Activated CD4-positive, alpha-beta T cell treated with anti-CD3 and anti-CD28 coated beads for 4 hours (primary cell): ENCODE data around the gene RAP1GAP.
A peak's percentile ranks its signal among the peaks of the same experiment; 100 is the strongest.

ENCODE experiments used
- DNase-seq, 2 donors: peaks; one replicate each; pipeline ENCODE4 v3.0.0-alpha.2; 2020

Gene RAP1GAP

DNA sequence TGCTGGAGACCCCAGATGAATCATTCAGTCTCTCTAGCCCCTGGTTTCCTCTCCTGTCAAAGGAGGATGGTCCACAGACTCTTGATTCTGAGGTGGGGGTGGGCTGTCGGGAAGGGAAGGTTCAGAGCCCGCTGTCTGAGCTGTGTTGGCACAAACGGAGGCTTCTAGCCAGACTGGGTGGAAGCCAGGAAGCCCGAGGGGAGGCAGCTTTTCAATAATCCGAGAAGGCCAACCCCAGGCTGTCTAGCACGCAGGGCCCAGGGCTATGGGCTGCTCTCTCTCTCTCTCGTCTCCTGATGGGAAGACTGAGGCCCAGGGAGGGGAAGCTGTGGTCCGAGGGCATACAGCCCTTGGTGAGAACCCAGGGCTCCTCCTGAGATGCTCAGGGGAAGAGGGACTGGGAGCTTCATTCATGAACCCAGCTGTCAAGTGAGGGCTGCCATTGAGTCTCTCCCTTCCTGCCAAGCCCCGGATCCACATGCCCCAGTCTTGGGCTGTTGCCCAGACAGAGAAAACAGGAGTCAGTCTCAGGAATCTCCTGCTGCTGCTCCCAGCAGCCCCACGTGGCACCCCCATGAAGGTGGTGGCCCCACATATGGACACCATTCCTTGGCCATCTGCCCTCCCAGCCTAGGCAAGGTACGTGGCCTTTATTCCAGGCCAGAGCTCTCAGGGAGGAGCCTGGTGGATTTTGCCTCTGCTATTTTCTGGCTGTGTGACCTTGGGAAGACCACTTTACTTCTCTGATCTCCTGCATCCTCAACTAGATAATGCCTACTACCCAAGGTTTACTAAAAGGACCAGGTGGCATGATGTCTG lies 44.4 kb downstream of the RAP1GAP start:
- DNase-seq = no peak

DNA sequence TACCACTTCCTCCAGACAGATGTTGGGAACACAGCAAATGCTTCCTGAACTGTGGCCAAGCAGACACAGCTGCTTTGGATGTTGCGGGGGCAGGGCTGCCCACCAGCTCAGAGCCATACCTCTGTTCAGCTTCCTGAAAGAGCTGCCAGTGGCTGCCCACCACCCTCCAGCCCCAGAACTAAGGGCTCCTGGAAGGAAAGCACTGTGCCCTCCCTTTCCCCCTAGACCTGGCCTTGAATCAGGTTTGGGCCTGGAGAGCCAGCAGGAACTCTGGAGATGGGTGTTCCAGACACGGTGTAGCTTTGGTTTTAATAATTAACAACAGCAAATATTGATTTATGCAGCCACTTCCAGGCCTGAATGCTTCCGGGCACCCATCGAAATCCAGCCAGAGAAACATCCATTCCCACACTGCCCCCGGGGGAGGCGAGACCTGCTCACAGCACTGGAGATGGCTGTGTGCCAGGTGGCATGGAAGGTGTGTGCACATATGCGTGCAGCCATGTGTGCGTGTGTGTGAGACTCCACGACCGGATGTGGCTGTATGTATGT lies 45.7 kb downstream of the RAP1GAP start:
- no peak for DNase-seq

DNA sequence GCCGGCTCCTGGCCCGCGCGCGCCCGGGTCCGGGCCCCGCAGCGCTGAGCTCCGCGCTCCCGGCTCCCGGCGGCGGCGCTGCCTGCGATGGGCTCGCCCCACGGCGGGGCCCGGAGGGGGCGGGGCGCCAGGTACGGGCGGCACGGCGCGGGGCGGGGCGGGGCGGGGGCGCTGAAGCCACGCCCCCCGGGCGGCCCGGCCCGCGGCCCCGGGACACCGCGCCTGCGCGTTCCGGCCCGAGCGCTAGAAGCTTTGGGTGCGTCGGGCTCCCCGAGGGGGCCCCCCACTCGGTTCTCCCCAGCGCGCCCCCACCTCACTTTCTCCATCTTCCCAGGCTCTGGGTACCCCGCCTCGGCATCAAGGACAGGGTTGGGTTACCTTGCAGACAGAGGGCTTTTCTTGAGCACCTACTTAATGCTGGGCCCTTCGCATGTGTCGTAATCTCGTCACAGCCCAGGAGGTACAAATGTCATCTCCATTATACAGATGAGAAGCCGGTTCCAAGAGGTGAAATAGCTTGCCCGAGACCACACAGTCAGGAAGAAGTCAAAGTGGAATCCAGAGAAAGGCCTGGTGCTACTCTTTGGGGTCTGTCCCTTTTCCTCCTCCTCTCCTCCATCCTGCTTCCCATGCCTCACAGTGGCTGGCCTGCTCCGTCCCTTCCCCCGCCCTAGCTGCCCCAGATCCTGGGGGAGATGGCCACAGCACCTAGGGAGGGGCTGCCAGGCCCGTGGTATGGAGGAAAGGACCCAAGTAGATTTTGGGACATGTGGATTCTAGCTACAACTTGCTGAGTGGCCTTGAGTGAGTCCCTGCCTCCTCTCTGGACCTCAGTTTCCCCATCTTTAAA lies 46.5 kb downstream of the RAP1GAP start:
- DNase-seq = peak; percentile 46 to 52

DNA sequence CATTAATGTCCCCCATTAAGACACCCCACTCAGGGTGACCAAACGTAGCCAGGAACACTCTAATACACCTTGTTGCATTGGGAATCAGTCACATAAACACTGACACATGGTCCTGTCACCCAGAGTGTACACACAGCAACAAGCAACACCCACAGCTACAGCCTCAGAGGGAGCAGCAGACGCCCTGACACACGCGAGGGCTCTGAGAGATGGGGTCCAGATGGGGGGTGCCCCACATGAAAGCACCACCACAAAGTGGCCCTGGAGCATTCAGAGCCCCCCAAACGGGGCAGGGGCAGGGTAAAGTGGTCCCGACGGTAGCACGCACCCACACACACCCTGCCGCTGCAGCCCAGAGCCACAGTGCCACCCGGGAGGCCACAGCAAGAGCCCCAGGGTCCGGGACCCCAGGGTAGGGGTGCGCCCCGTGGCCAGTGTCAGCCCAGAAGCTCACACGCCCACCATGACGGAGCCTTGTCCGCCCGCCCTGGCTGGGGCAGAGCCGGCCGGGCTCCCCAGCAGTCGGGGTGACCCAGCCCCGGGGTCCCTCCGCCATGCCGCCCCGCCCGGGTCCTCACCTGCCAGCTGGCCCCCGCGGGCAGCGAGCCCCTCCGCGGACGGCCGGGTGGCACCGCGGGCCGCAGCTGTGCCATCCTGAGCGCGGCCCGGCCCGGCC lies 47.3 kb downstream of the RAP1GAP start:
- DNase-seq = no peak

DNA sequence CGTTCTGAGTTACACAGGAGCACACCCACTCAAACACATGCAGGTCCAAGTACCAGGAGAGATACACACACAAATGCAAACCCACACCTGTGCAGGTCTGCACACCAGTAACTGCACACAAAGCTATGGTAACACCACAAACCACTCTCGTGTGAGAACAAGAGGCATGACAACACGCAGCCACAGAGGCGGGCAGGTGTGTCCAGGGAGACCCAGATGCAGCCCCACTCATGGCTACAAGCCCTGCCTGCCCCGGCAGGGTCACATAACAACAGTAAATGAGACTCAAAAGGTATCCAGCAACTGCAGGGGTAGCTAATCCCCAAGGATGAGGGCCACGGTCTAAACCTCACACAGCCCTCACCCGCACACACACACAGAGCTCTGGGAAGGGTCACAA lies 48.1 kb downstream of the RAP1GAP start:
- no peak for DNase-seq

DNA sequence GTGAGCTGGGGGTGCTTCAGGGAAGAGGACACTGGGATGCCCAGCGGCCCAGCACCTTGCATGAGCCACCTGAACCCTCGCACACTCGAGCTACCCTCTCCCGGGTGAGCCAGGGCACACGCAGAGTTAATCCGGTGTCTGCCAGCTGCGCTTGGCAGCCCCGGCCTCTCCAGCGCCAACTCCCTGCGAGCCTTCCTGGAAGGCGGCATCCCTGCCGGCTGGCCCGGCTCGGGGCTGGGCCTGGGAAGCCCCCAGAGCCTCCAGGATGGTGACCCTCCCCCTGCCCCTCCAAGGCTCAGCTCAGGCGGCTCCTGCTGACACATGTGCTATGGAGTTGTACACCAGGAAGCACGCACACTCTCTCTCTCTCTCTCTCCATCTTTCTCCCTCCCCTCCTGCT lies 48.7 kb downstream of the RAP1GAP start:
- DNase-seq = no peak

DNA sequence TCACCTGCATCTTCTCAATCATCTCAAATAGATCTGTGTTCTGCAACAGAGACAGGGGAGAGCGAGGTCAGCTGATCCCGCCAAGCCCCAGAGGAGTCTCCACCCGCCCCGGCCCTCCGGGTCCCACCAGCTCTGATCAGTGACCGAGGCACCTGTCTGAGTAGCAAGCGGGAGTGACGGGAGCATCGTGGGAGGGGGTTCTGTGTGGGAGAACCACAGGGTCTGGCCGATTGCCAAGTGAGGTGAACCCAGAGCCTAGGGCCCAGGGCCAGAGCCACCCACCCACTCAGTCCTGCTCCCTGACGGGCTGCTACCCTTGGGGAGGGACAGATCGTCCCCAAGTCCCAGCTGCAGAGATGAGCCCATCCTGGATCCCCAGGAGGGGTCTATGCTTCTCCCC lies 49.1 kb downstream of the RAP1GAP start:
- DNase-seq = no peak

DNA sequence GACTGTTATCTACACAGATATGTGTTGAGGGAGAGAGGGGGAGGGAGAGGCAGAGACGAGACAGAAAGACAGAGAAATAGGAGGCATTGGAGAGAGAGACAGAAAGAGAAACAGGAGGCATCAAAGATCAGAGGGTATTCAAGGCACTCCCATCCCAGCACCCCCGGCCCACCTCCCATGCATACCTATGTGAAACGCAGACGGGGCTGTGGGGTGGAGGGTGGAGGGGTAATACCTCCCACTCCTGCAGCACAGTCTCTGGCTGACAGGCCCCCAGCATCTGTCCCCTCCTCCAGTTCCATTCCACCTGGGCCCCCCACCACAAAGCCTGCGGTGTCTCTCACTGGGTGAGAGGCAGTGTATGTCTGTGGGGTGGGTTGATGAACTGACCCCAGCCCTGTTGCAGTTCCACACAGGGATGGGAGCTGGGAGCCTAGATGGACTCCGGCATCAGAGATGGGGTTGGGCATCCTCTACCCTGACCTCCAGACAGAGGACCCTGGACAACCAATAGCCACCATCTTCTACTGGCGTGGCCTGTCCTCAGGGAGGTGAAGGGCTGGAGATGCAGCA lies 49.7 kb downstream of the RAP1GAP start:
- DNase-seq = no peak

DNA sequence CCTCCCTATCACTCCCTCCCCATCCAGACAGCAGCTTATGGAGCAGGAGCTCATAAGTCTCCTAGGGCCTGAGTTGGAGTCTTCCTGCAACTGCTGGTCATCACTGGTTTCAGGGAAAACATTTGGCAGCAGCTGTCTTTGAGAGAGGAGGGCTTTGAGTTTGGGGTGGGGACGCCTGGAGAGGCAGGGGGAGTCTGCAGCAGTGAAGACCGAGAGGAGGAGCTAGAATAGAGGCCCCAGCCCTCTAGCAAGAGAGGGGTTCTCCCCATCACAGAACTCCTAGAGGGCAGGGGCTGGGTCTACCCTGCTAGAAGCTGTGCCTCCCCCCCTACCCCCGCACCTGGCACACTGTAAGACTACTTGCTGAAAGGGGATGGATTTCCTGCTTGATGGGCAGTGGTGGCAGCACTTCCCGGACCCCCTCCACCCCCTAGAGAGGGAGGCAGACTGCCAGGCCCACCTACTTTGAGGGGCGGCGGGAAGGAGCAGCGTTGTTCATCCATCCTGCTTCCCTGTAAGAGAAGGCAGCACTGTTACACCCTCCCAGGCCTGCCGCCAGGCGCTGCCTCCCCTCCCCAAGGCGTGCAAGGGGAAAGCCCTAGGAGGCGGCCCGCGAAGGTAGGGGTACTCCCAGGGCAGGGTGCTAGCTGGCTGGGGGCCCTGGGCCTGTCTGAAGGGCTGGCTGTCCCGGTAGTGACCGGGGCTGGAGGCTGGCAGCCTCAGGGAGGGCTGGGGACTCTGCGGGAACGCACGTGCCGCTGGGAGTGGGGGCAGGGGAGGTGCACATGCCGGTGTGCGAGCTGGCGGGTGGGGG lies 50.4 kb downstream of the RAP1GAP start:
- DNase-seq = no peak

DNA sequence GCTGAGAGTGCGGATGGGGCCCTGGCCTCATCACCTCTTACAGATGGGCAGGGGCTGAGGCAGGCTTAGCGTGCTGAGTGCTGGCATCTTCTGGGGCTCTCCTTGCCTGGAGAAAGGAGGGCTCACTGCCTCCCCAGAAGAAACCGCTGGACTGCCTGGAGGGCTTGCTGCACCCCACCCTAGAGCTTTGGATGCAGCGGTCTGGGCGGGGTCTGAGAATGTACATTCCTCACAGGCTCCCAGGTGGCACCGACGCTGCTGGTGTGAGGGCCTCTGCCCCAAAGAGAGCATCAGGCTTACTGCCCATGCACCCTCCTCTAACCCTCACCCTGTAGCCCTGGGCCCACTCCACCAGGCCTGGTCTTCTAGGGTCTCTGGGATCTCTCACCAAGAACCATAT lies 51.1 kb downstream of the RAP1GAP start:
- DNase-seq = no peak

DNA sequence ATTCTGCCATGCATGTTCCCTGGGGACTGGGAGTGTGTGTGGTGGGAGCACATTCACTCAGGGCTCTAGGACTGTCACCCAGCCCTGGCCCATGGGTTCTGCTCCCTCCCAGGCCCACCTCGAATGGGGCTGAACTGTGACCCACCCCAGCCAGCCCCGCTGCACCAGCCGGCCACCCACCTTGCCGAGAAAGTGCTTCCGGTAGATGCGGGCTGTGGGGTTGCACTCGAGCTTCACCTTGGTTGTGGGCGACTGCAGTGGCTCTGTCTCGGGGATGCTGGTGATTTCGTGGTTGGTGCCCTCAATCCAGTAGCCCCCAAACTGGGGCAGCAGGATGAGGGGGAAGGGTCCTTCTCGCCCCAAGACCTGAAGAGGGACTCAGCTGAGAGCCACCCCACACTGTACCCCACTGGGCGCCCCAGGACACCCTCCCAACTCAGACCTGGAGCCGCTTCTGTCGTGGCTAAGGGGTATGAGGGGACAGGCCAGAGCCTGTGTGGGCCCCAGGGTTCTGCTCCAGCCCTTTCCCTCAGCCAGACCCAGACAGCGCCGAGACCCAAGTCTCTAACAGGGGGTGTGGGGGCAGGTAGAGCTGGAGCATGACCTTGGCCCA lies 51.9 kb downstream of the RAP1GAP start:
- no peak for DNase-seq

DNA sequence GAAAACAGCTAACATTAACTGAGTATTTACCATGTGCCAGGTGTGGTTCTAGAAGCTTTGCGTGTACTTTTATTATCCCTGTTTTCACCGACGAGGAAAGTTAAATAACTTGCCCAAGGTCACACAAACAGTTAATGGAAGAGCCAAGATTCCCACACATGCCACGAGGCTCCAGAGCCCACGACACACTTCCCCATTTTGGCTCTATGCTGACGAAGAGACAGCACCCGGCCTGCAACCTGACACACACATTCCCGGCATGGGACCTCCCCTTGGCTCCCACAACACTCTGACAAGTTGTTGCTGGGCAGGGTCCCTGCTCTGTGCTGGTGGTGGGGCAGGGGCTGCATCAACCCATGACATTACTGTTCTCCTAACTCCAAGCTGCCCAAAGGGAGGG lies 52.8 kb downstream of the RAP1GAP start:
- no peak for DNase-seq

DNA sequence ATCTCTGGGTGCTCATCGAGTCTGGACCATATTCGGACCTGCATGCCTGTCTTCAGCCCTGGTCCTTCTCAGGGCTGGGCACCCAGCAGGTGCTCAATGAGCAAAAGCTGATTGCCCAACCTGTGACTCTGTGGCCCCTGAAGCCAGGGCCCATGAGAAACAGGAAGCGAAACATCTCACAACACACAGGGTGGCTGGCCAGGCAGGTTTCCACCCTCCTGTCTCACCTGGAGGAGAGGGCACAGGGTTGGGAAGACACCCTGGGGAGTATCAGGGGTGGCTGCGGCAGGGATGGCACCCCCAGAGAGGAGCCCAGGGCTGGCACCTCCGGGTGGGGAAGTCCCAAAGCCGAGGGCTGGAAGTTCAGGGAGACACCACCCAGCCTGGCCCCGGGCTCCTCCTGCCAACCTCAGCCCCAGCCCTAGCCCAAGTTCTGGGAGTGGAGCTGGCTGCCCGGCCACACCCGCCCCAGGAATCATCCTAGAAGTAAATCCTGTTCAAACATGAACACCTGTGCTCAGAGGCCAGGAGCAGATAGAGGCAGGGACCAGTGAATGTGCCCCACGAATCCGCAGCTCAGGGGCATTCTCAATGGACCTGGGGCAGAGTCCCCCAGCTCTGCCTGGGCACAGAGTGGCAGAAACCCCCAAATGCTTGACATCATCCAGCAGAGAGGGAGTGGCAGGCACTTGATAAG lies 54.6 kb downstream of the RAP1GAP start:
- no peak for DNase-seq

DNA sequence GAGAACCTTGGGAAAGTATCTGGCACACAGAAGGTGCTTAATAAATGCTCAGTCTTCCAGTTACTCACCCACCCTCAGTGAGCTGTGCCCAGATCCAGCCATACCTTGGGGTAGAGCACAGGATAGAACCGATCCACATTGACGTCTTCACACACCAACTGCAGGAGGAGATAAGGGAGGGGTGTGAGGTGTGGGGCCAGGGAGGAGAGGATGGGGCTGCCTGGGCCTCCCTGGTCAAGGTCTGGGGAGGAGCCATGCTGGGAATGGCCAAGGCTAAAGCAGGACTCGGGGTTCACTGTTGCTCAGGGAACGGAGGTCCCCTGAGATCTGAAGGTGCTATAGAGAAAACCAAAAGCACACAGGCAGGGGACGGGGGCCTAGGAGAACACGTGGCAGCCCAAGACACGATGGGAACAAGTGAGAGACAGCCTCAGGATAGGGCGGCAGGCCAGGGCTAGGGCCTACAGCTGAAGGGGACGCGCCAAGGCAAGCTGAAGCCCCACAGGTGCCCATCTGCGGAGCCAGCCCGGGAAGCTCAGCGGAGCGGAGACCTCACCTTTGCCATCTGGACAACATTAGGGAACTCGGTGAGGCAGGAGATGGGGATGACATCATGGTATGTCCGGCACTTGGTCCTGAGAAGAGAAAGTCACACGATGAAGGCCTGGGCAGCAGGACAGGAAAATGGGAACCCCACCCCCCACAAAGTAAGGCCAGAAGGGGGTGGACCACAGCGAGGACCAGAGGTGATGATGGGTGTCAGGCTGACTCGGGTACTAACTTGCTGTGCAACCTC lies 55.9 kb downstream of the RAP1GAP start:
- no peak for DNase-seq

DNA sequence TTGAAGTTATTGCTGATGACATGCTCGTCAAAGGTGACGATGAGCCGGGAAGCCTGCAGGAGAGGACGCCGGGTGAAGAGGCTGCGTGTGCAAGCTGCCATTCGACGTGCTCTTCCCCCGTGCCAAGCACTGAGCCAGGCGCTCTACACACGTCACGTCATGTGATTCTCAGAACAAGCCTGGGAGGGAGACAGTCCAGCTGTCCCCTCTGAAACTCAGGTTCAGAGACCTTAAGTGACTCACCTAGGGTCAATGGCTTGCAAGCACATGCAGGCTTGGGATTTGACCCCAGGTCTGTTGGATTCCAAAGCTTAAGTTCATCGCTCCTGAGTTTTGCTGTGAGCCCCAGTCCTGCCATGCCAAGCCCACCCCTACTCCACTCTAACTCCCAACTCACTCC lies 57.1 kb downstream of the RAP1GAP start:
- DNase-seq = no peak

DNA sequence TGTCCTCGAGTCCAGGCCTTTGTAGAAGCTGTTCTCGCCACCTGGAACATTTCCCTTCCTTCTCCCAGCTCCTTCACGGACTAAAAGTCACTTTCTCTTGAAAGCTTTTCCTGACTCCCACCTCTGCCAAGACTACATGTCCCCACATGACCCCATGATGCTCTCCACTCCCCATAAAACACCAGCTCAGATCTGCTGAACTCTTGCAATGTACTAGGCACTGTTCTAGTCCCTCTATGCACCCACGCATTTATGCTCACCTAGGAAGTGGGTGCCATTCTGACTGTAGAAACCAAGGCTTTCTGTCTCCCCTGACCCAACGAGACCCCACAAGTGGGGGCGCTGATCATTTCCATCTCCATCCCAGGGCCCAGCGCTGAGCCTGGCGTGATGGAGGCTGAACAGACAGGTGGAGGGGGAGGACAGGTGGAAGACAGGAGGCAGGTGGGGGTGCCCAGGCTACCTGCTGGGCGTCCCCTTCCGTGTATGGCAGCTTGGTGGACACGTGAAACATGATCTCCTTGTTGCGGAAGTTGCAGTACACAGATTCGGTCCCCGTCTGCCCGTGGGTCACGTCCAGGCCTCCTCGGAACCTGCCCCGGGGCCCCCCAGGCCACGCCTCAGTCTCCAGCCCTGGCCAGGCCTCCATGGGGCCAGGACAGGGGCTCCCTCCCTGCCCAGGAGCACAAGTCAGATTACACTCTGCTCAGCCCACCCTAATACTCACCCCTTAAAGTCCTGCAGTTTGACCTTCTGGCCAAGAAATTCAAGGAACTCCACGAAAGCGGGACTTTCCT lies 58.0 kb downstream of the RAP1GAP start:
- DNase-seq = no peak

DNA sequence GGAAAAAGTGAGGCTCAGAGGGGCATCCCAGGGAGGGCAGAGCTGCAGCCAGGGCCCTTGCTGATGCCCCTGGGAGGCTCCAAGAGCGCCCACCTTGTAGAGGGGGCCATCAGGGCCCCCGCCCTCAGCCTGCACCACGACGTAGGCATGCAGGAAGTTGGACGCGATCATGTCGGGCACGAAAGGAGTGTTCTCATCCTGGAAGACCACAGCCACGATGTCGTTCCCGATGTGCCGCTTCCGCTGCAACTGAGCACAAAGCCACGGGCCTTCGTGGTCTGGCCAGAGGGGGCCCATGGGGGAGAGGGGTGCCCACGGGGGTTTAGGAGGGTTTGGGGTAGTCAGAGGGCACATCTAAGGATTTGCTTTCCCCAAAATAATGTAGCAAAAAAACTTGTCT lies 59.1 kb downstream of the RAP1GAP start:
- no peak for DNase-seq

DNA sequence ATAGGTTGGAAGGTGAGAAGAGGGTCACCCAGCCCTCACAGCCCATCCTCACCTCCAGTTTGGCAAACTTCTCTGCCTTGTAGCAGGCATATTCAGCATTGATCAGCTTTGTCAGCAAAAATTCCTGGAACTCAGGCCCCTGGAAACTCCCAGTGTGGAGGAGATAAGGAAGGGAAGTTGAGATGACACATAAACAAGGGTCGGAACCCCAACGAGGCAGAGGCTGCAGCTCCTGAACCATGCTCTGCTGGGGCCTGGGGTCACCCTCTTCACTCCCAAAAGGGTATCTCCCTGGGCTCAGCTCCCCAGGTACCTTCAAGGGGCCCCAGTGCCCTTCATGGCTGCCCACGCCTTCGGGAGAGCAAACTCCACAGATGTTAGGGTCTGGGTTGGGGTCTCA lies 60.4 kb downstream of the RAP1GAP start:
- DNase-seq = no peak
